MG63 (cell line): ENCODE results near the gene GJB4. TPM values are rescaled to one million over a fixed set of nuclear protein-coding genes. Genes with fewer than 3 reads are reported as not detected.
"Not testable (repeated sequence)": the region's sequence is repeated elsewhere in the genome, so short reads cannot be mapped to it uniquely, and the experiment has no call there.

Experiments used
- DNase-seq: peaks from one replicate; pipeline ENCODE4 v3.0.0-alpha.2; 2020
- H3K27me3 ChIP-seq: fragments of 250-450 bp; sonication (Bioruptor Pico); 2 replicates; pipeline ENCODE4 v1.5.1; 2020; ENCODE audit warnings: mild to moderate bottlenecking, moderate library complexity
- H3K36me3 ChIP-seq: fragments of 250-450 bp; sonication (Bioruptor Pico); 2 replicates; pipeline ENCODE4 v1.5.1; 2020; ENCODE audit warnings: mild to moderate bottlenecking, moderate library complexity
- H3K4me3 ChIP-seq: fragments of 250-450 bp; sonication (Bioruptor Pico); 2 replicates; pipeline ENCODE4 v1.5.1; 2020; ENCODE audit warnings: mild to moderate bottlenecking, moderate library complexity
- H3K9me3 ChIP-seq: fragments of 250-450 bp; sonication (Bioruptor Pico); 2 replicates; pipeline ENCODE4 v1.5.1; 2020; ENCODE audit warnings: mild to moderate bottlenecking, moderate library complexity
- total RNA-seq: library from RNA; depleted of rRNA; stranded (reverse); fragments of >200 nt; shearing (Covaris generic); gene quantifications from 2 replicates; pipeline ENCODE4 v1.2.3, GENCODE V29; 2014; ENCODE audit warnings: low replicate concordance; rRNA removed

GJB4 gene
- total RNA-seq, result not detected in 2 replicates

GRCh38 chr1:34759503-34760357 lies at the start of gene GJB4:
TSS of gene GJB4 (plus strand) at chr1:34759740. CDS start at chr1:34761255, 1,515 bp downstream.
- Histone ChIP-seq H3K4me3 (no peak within 1 kb of the TSS), H3K9me3 (no peaks in the 10 kb centered on the region), H3K36me3 (no peaks in the 10 kb centered on the region), H3K27me3 (no peaks in the 10 kb centered on the region)
- no peak for DNase-seq

DNA sequence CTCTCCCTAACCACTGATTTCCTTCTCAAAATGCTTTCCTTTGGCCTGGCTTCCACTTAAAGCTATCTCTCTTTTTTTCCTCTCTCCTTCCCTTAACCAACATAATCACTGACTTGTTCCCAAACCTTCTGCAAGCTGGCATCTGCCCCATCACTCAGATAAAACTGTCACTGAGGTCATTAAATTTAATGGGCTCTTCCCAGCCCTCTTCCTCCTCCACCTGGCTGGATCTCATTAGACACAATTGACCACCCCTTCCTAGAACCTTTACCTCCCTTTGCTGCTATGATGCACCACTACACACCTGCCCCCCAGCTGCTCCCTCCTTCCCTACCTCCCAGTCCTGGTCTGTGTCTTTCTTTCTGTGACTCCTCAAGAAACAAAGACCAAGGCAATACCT lies 48.7 kb upstream of the GJB4 start:
- Histone ChIP-seq H3K4me3 (no peak overlapping the region), H3K27me3 (no peaks in the 10 kb centered on the region), H3K36me3 (no peaks in the 10 kb centered on the region), H3K9me3 (no peaks in the 10 kb centered on the region)
- DNase-seq, result no peak

- DNase-seq, result no peak
- no peaks in the 10 kb centered on the region for H3K9me3 ChIP-seq
- no peak overlapping the region for H3K4me3 ChIP-seq
- no peaks in the 10 kb centered on the region for H3K36me3 ChIP-seq
- H3K27me3 ChIP-seq, result no peaks in the 10 kb centered on the region
Measured at GRCh38 chr1:34711485-34711884, 48.1 kb upstream of the GJB4 start.

GRCh38 chr1:34712007-34712688 lies 47.4 kb upstream of the GJB4 start:
- no peak for DNase-seq
- no peak overlapping the region for H3K4me3 ChIP-seq
- H3K27me3 ChIP-seq, result no peaks in the 10 kb centered on the region

GRCh38 chr1:34713443-34713842 lies 46.1 kb upstream of the GJB4 start:
- Histone ChIP-seq H3K27me3 (no peaks in the 10 kb centered on the region), H3K36me3 (no peaks in the 10 kb centered on the region), H3K4me3 (no peak overlapping the region), H3K9me3 (no peaks in the 10 kb centered on the region)
- DNase-seq, result no peak

More at GRCh38 chr1:34712007-34712688, 47.4 kb upstream of the GJB4 start:
- H3K36me3 ChIP-seq, result no peaks in the 10 kb centered on the region
- no peaks in the 10 kb centered on the region for H3K9me3 ChIP-seq

GRCh38 chr1:34714386-34714785 lies 45.2 kb upstream of the GJB4 start:
- Histone ChIP-seq H3K9me3 (no peaks in the 10 kb centered on the region), H3K4me3 (no peak overlapping the region), H3K27me3 (no peaks in the 10 kb centered on the region), H3K36me3 (no peaks in the 10 kb centered on the region)
- no peak for DNase-seq

- DNase-seq, result no peak
- H3K36me3 ChIP-seq, result no peaks in the 10 kb centered on the region
- H3K9me3 ChIP-seq, result no peaks in the 10 kb centered on the region
- H3K27me3 ChIP-seq, result no peaks in the 10 kb centered on the region
- H3K4me3 ChIP-seq, result no peak overlapping the region
Measured at GRCh38 chr1:34715139-34715538, 44.4 kb upstream of the GJB4 start.

DNA sequence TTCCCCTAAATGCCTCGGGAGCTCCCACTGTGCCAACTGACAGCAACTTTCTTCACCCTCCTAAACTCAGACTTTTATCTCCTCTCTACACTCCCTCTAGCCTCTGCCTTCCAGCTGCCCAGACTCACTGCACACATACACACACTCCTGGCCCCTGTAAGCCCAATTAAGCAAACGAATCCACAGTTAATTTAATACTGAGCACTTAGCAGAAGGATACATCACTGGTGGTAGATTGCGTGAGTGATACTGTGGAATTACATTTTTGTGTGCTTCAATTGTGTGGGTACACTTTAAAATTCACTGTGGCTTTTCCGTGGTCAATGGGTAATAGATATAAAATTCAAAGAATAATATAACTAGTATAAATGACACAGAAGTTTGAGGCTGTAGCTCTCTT lies 38.3 kb upstream of the GJB4 start:
- no peak for DNase-seq
- Histone ChIP-seq H3K4me3 (no peak overlapping the region), H3K9me3 (no peaks in the 10 kb centered on the region), H3K36me3 (no peaks in the 10 kb centered on the region), H3K27me3 (peaks cover 15% of the 10 kb centered on the region)

DNA sequence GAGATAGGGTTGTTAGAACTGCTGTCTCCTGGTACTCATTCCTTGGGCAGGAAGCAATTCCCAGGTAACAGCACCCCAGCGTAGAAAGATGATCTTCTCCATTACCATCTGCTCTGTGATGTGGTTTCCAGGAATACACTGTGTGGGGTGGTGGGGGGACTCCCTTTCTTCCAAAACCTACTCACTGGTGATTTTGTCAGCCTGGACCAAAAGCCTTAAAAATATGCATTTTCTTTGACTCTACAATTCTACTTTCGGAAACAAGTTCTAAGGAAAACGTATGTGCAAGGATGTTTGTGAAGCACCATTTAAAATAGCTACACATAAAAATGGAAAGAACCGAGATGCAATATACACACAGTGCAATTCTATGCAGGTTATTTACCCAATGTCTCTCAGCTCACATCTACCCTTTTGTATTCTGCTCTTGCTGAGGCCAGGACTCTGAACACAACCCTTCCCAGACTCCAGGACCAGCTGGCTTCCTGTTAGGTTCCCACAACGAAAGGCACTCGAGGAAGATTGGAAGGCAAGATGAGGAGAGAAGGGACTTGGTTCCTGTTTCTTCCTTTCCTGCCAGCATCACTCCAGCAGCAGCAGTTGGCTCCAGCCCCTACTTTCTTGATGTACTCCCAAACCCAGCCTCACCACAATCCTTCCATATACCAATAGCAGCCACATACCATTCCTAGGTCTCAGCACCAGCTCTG lies 37.7 kb upstream of the GJB4 start:
- H3K27me3 ChIP-seq, result peaks cover 15% of the 10 kb centered on the region
- DNase-seq, result no peak
- H3K4me3 ChIP-seq, result no peak overlapping the region
- no peaks in the 10 kb centered on the region for H3K36me3 ChIP-seq
- H3K9me3 ChIP-seq, result no peaks in the 10 kb centered on the region

- Histone ChIP-seq H3K27me3 (peaks cover 14% of the 10 kb centered on the region), H3K9me3 (no peaks in the 10 kb centered on the region), H3K4me3 (no peak overlapping the region)
Measured at GRCh38 chr1:34726861-34727260, 32.7 kb upstream of the GJB4 start.

GRCh38 chr1:34730485-34730884 lies 29.1 kb upstream of the GJB4 start:
- DNase-seq, result no peak
- Histone ChIP-seq H3K9me3 (no peaks in the 10 kb centered on the region), H3K27me3 (0 out of 2 replicates have a peak, but pooled peaks cover under 1% of the 10 kb centered on the region), H3K36me3 (no peaks in the 10 kb centered on the region), H3K4me3 (no peak overlapping the region)

More at GRCh38 chr1:34726861-34727260, 32.7 kb upstream of the GJB4 start:
- H3K36me3 ChIP-seq, result no peaks in the 10 kb centered on the region
- DNase-seq, result no peak

GRCh38 chr1:34732831-34733230 lies 26.7 kb upstream of the GJB4 start:
- not testable (repeated sequence) for H3K27me3 ChIP-seq, H3K36me3 ChIP-seq, DNase-seq, H3K4me3 ChIP-seq, H3K9me3 ChIP-seq

GRCh38 chr1:34736692-34737091 lies 22.8 kb upstream of the GJB4 start:
- Histone ChIP-seq H3K9me3 (no peaks in the 10 kb centered on the region), H3K36me3 (no peaks in the 10 kb centered on the region), H3K4me3 (no peak overlapping the region), H3K27me3 (no peaks in the 10 kb centered on the region)
- no peak for DNase-seq

- DNase-seq, result peak; percentile 44
- not testable (repeated sequence) for H3K27me3 ChIP-seq, H3K9me3 ChIP-seq, H3K36me3 ChIP-seq, H3K4me3 ChIP-seq
Measured at GRCh38 chr1:34737236-34737635, 22.3 kb upstream of the GJB4 start.

- Histone ChIP-seq H3K36me3 (no peaks in the 10 kb centered on the region), H3K27me3 (no peaks in the 10 kb centered on the region), H3K9me3 (no peaks in the 10 kb centered on the region), H3K4me3 (no peak overlapping the region)
- no peak for DNase-seq
Measured at GRCh38 chr1:34739613-34740012, 19.9 kb upstream of the GJB4 start.

DNA sequence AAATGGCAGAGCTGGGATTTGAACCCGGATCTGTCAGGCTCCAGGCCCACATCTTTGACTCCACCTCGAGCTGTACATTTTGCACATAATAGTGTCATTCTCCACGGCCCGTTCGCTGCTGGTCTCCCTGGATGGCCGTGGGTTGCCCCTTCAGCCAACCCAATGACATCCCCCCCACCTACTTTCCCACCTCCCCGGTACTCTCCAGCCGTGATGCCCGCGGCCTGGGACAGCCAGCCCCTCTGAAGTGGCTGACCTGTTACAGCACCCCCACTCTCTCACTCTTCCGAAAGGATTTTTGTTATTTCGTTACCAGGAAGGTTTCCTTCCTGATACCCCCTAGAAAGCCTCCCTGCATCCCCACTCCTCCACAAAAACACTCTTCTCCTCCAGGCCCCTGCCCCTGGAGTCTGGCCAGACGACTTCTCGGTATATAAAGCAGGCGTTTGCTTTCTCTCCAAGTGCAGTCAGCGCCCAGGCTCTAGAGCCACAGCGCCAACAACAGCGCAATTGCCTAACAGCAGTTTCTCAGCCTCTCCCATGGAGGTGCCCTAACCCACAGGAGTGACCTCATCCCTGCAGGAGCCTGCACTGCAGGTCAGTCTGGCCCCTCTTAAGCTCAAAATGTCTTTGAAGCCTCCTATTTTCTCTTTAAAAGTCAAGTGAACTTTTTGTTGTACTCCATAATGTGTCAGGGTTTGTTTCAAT lies 19.2 kb upstream of the GJB4 start:
- no peak for DNase-seq
- Histone ChIP-seq H3K9me3 (no peaks in the 10 kb centered on the region), H3K36me3 (no peaks in the 10 kb centered on the region), H3K27me3 (no peaks in the 10 kb centered on the region), H3K4me3 (no peak overlapping the region)
